GM12878 (cell line): Measurements from ENCODE around the gene TMEM30A. TPM values are rescaled to one million over a fixed set of nuclear protein-coding genes. Genes with fewer than 3 reads are reported as not detected.

Experiments
- ATAC-seq: fragments of 200-7000 bp; cut with Tn5 transposase; 3 replicates; pipeline ENCODE4 v1.9.1; 2020; ENCODE audit warnings: mild to moderate bottlenecking, moderate library complexity
- BruUV-seq: library from RNA; stranded (reverse); fragments of 400-500 nt; replicated peaks from 2 replicates; lab custom pipeline; 2021; lab: Mats Ljungman, UMichigan
- CTCF ChIA-PET: fragments of 300-600 bp; sonication (Branson Sonifier 250); formaldehyde crosslinking; extraction: SDS; loops from one replicate; lab custom pipeline; 2021; ENCODE audit warnings: inconsistent platforms; lab: Yijun Ruan, JAX
- POLR2A ChIA-PET: fragments of 350-600 bp; formaldehyde crosslinking; extraction: SDS; loops from one replicate; lab custom pipeline; 2021; ENCODE audit warnings: inconsistent platforms; lab: Charles Lee
- RAD21 ChIA-PET: fragments of 300-600 bp; sonication (Branson Sonifier 250); formaldehyde crosslinking; loops from one replicate; lab custom pipeline; 2023; ENCODE audit warnings: antibody characterized with exemption; ENCODE audit not compliant: unreplicated experiment; lab: Charles Lee
- SMC1A ChIA-PET: fragments of 300-600 bp; sonication (Branson Sonifier 250); formaldehyde crosslinking; loops from one replicate; lab custom pipeline; 2023; ENCODE audit not compliant: unreplicated experiment, uncharacterized antibody; lab: Charles Lee
- DNase-seq: peaks from one replicate; pipeline ENCODE4 v3.0.0-alpha.2; 2011; ENCODE audit warnings: low read depth, low spot score
- FAIRE-seq: peaks from 3 replicates; lab custom pipeline; 2011; peaks lifted over from hg19 to GRCh38; lab: Jason Lieb, UNC
- H2AFZ ChIP-seq: 2 replicates; pipeline ENCODE4 v1.6.0; 2011; ENCODE audit warnings: low read depth, low read length, control low read depth; ENCODE audit not compliant: control insufficient read depth
- H3K27ac ChIP-seq: 2 replicates; pipeline ENCODE4 v1.5.1; 2011; ENCODE audit warnings: control low read depth; ENCODE audit not compliant: control insufficient read depth, insufficient read depth
- H3K27me3 ChIP-seq, 2 experiments: replicated peaks in 1 of 2; 2 replicates each; pipeline versions ENCODE4 v1.6.0 to v1.6.1; 2011; ENCODE audit warnings: low read length in 1 of 2; ENCODE audit not compliant: control insufficient read depth in 2 of 2, insufficient read depth in 2 of 2
- H3K36me3 ChIP-seq, 2 experiments: 2 replicates each; pipeline ENCODE4 v1.5.1; 2011; ENCODE audit warnings: low read length in 1 of 2; ENCODE audit not compliant: control insufficient read depth in 2 of 2, insufficient read depth in 2 of 2
- H3K4me1 ChIP-seq: 2 replicates; pipeline ENCODE4 v1.6.1; 2011; ENCODE audit warnings: mild to moderate bottlenecking, low read length, moderate library complexity, mixed read lengths; ENCODE audit not compliant: control insufficient read depth, insufficient read depth
- H3K4me2 ChIP-seq: 2 replicates; pipeline ENCODE4 v1.6.0; 2011; ENCODE audit warnings: control low read depth; ENCODE audit not compliant: control insufficient read depth, insufficient read depth
- H3K4me3 ChIP-seq: fragments of 200-600 bp; sonication (generic); 2 replicates; pipeline ENCODE4 v1.5.1; 2016
- H3K79me2 ChIP-seq: 2 replicates; pipeline ENCODE4 v1.6.0; 2011; ENCODE audit warnings: low read length; ENCODE audit not compliant: control insufficient read depth, insufficient read depth
- H3K9ac ChIP-seq: 2 replicates; pipeline ENCODE4 v1.8.0; 2011; ENCODE audit warnings: low read length, control low read depth, mixed read lengths; ENCODE audit not compliant: control insufficient read depth, insufficient read depth
- H3K9me3 ChIP-seq: replicated peaks from 3 replicates; pipeline ENCODE4 v1.5.1; 2011; ENCODE audit warnings: mild to moderate bottlenecking, low read length; ENCODE audit not compliant: control insufficient read depth, insufficient read depth
- H4K20me1 ChIP-seq: 2 replicates; pipeline ENCODE4 v1.6.0; 2011; ENCODE audit not compliant: control insufficient read depth, insufficient read depth
- CREB1 ChIP-seq: IDR thresholded peaks from 2 replicates; pipeline ENCODE4 v1.6.1; 2012; ENCODE audit warnings: low read depth, mild to moderate bottlenecking, inconsistent platforms
- EGR1 ChIP-seq, 2 experiments: IDR thresholded peaks; 1 replicate in 1 of 2; 2 replicates in 1 of 2; pipeline ENCODE4 v1.6.1; 2011 to 2012; ENCODE audit warnings: low read depth in 2 of 2, low read length in 2 of 2, borderline replicate concordance in 1 of 2, mild to moderate bottlenecking in 1 of 2, moderate library complexity in 1 of 2
- GABPA ChIP-seq: IDR thresholded peaks from 2 replicates; pipeline ENCODE4 v1.6.1; 2014; ENCODE audit warnings: antibody characterized with exemption, low read depth, mild to moderate bottlenecking, inconsistent platforms
- HDAC2 ChIP-seq: fragments of 200-600 bp; sonication (generic); IDR thresholded peaks from 2 replicates; pipeline ENCODE4 v1.6.1; 2017
- NFYA ChIP-seq: IDR thresholded peaks from 2 replicates; pipeline ENCODE4 v1.6.1; 2011; ENCODE audit warnings: low read depth, mild to moderate bottlenecking, low read length, improper control_type of control experiment, borderline replicate concordance
- SREBF2 ChIP-seq: IDR thresholded peaks from 2 replicates; pipeline ENCODE4 v1.6.1; 2012; ENCODE audit warnings: mild to moderate bottlenecking, low read length
- SRF ChIP-seq, 2 experiments: IDR thresholded peaks; 2 replicates each; pipeline ENCODE4 v1.6.1; 2011; ENCODE audit warnings: low read depth in 2 of 2, low read length in 2 of 2, mild to moderate bottlenecking in 1 of 2, moderate library complexity in 1 of 2
- TCF12 ChIP-seq: IDR thresholded peaks from 2 replicates; pipeline ENCODE4 v1.6.1; 2011; ENCODE audit warnings: low read depth, mild to moderate bottlenecking, low read length
- ZNF217 ChIP-seq: fragments of 450-650 bp; IDR thresholded peaks from 2 replicates; pipeline ENCODE4 v1.6.1; 2017; ENCODE audit warnings: antibody characterized with exemption, mild to moderate bottlenecking
- ZZZ3 ChIP-seq: IDR thresholded peaks from 2 replicates; pipeline ENCODE4 v1.6.1; 2011; ENCODE audit warnings: low read depth; ENCODE audit not compliant: control insufficient read depth, insufficient read length
- WGBS: methylation state at CpG from one replicate; pipeline ENCODE4 v1.1.6; 2016; ENCODE audit warnings: low lambda C conversion rate; ENCODE audit not compliant: insufficient replicate concordance, insufficient coverage; ENCODE audit errors: missing lambda C conversion rate; 5-methylcytosine and 5-hydroxymethylcytosine counted together
- in situ Hi-C: fragments of 300-500 bp; cut with MboI; formaldehyde crosslinking; loops from 9 replicates; pipeline ENCODE4 v1.14.3; 2018; ENCODE audit warnings: mixed read lengths
- intact Hi-C: fragments of 100-400 bp; cut with micrococcal nuclease; formaldehyde crosslinking; loops from one replicate; pipeline ENCODE4 v1.14.2; 2022; ENCODE audit not compliant: unreplicated experiment
- polyA plus RNA-seq, 11 experiments: library from polyadenylated mRNA; depleted of rRNA in 4 of 11; unstranded in 6 of 11; stranded (reverse) in 5 of 11; fragments of >200 nt; fragmentation: Nextera tagmentation in 4 of 11; fragmentation: Illumina TruSeq in 1 of 11; extraction: Ambion mirVana in 4 of 11; extraction: Trizol in 1 of 11; gene quantifications; 1 replicate in 1 of 11; 2 replicates in 10 of 11; pipeline versions ENCODE4 v1.2.1 to v1.2.3, GENCODE V29; 2011 to 2016; ENCODE audit warnings: inconsistent platforms in 2 of 11, missing spikeins in 2 of 11, low read depth in 1 of 11
- total RNA-seq, 4 experiments: library from RNA; depleted of rRNA in 3 of 4; stranded (reverse); fragments of >200 nt in 3 of 4; fragmentation: Illumina TruSeq in 1 of 4; extraction: Trizol in 1 of 4; gene quantifications; 2 replicates each; pipeline versions ENCODE4 v1.2.1 to v1.2.3, GENCODE V29; 2013 to 2021
- TF ChIP-seq, protein P1 (sequence below): IDR thresholded peaks from 2 replicates; pipeline ENCODE4 v1.6.1; 2011; ENCODE audit warnings: mild to moderate bottlenecking, low read depth, low read length, moderate library complexity; ENCODE audit not compliant: insufficient replicate concordance
- TF ChIP-seq, protein P2 (sequence below): IDR thresholded peaks from 2 replicates; pipeline ENCODE4 v1.6.1; 2012; ENCODE audit warnings: low read depth, low read length, improper control_type of control experiment
- TF ChIP-seq, protein P3 (sequence below): fragments of 150-350 bp; IDR thresholded peaks from 2 replicates; pipeline ENCODE4 v1.6.1; 2014; ENCODE audit warnings: mild to moderate bottlenecking, low read depth, low read length
- TF ChIP-seq, protein P4 (sequence below): IDR thresholded peaks from 2 replicates; pipeline ENCODE4 v1.6.1; 2011; ENCODE audit warnings: borderline replicate concordance, low read depth, mild to moderate bottlenecking, moderate library complexity, mixed read lengths, low read length; ENCODE audit not compliant: insufficient read depth; ENCODE audit errors: extremely low read length
- TF ChIP-seq, protein P5 (sequence below): fragments of 450-650 bp; IDR thresholded peaks from 2 replicates; pipeline ENCODE4 v1.6.1; 2017; ENCODE audit warnings: mild to moderate bottlenecking, moderate library complexity

Gene TMEM30A
- total and polyA plus RNA-seq, 10 of the 15 experiments (the other 5 are each of a cell fraction or from before 2014, with no cell fraction given): 11.9 to 61.6 (median 43.2) TPM

DNA sequence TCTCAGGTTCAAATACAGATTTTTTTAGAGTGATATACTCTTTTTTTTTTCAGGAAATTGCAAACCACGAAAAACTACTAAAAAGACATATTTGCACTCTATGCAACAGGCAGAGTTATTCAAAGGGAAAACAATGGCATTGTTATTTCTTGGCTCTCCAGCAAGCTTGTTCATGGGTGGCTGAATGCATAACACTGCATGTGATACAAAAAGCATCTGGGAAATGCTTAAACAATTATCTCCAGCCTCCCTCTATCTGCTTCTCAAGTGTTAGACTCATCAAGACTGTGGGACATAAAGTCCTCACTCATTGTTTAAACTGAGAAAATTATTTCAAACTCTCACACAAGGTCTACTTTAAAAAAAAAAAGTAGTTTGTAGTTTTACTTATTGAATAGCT lies 71.5 kb downstream of the TMEM30A start:
- Histone ChIP-seq H3K79me2 (no peaks in the 10 kb centered on the region), H3K4me3 (no peak overlapping the region), H3K4me2 (no peak overlapping the region), H2AFZ (no peak overlapping the region), H3K9me3 (no peaks in the 10 kb centered on the region), H3K4me1 (no peaks in the 10 kb centered on the region), H3K36me3 (no peaks in the 10 kb centered on the region), H3K27me3 (peaks cover 0 to 4% of the 10 kb centered on the region in 2 experiments; a peak in 3 of 4 replicates), H4K20me1 (no peaks in the 10 kb centered on the region), H3K27ac (no peak overlapping the region), H3K9ac (no peak overlapping the region)
- DNase-seq (no peak), FAIRE-seq (no peak), ATAC-seq (no peak)
- BruUV-seq: no TSS peak
- intact Hi-C loops: loop anchor here (5.0 kb wide), 1 partner anchor 314 kb away; no protein-coding TSS in a partner anchor
- POLR2A ChIA-PET: no interaction called here
- SMC1A ChIA-PET: interaction anchor here (0.6 to 1.0 kb wide), 4 partner anchors 14 to 189 kb away, joined by 3 to 8 read pairs (median 3); partner anchors contain the start of gene COX7A2
- in situ Hi-C loops: loop anchor here (5.0 to 10.0 kb wide), 4 partner anchors 1228 to 1538 kb away; no protein-coding TSS in a partner anchor
- RAD21 ChIA-PET: no interaction called here
- CTCF ChIA-PET: interaction anchor here (0.6 to 1.2 kb wide), 6 partner anchors 9 to 1357 kb away, joined by 3 read pairs; no protein-coding TSS in a partner anchor
- WGBS: 0% methylated on average over 1 of the region's 1 CpG
- TF ChIP-seq, protein P1, sequence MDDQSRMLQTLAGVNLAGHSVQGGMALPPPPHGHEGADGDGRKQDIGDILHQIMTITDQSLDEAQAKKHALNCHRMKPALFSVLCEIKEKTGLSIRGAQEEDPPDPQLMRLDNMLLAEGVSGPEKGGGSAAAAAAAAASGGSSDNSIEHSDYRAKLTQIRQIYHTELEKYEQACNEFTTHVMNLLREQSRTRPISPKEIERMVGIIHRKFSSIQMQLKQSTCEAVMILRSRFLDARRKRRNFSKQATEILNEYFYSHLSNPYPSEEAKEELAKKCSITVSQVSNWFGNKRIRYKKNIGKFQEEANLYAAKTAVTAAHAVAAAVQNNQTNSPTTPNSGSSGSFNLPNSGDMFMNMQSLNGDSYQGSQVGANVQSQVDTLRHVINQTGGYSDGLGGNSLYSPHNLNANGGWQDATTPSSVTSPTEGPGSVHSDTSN: no peak
- TF ChIP-seq, protein P2, sequence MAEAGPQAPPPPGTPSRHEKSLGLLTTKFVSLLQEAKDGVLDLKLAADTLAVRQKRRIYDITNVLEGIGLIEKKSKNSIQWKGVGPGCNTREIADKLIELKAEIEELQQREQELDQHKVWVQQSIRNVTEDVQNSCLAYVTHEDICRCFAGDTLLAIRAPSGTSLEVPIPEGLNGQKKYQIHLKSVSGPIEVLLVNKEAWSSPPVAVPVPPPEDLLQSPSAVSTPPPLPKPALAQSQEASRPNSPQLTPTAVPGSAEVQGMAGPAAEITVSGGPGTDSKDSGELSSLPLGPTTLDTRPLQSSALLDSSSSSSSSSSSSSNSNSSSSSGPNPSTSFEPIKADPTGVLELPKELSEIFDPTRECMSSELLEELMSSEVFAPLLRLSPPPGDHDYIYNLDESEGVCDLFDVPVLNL: no peak
- TF ChIP-seq ZNF217: no peak
- TF ChIP-seq NFYA: no peak
- no peak for TF ChIP-seq CREB1
- TF ChIP-seq TCF12: no peak
- TF ChIP-seq, protein P3, sequence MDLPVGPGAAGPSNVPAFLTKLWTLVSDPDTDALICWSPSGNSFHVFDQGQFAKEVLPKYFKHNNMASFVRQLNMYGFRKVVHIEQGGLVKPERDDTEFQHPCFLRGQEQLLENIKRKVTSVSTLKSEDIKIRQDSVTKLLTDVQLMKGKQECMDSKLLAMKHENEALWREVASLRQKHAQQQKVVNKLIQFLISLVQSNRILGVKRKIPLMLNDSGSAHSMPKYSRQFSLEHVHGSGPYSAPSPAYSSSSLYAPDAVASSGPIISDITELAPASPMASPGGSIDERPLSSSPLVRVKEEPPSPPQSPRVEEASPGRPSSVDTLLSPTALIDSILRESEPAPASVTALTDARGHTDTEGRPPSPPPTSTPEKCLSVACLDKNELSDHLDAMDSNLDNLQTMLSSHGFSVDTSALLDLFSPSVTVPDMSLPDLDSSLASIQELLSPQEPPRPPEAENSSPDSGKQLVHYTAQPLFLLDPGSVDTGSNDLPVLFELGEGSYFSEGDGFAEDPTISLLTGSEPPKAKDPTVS: no peak
- no peak for TF ChIP-seq GABPA
- no peak for TF ChIP-seq SRF (IDR thresholded peaks at IDR 0.05; ENCODE audit: low read depth in 2 of 2, low read length in 2 of 2)
- no peak for TF ChIP-seq EGR1 (IDR thresholded peaks at IDR 0.05; ENCODE audit: borderline replicate concordance in 1 of 2, low read depth in 2 of 2, low read length in 2 of 2)
- TF ChIP-seq HDAC2: no peak
- TF ChIP-seq, protein P4, sequence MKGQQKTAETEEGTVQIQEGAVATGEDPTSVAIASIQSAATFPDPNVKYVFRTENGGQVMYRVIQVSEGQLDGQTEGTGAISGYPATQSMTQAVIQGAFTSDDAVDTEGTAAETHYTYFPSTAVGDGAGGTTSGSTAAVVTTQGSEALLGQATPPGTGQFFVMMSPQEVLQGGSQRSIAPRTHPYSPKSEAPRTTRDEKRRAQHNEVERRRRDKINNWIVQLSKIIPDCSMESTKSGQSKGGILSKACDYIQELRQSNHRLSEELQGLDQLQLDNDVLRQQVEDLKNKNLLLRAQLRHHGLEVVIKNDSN: no peak
- TF ChIP-seq, protein P5, sequence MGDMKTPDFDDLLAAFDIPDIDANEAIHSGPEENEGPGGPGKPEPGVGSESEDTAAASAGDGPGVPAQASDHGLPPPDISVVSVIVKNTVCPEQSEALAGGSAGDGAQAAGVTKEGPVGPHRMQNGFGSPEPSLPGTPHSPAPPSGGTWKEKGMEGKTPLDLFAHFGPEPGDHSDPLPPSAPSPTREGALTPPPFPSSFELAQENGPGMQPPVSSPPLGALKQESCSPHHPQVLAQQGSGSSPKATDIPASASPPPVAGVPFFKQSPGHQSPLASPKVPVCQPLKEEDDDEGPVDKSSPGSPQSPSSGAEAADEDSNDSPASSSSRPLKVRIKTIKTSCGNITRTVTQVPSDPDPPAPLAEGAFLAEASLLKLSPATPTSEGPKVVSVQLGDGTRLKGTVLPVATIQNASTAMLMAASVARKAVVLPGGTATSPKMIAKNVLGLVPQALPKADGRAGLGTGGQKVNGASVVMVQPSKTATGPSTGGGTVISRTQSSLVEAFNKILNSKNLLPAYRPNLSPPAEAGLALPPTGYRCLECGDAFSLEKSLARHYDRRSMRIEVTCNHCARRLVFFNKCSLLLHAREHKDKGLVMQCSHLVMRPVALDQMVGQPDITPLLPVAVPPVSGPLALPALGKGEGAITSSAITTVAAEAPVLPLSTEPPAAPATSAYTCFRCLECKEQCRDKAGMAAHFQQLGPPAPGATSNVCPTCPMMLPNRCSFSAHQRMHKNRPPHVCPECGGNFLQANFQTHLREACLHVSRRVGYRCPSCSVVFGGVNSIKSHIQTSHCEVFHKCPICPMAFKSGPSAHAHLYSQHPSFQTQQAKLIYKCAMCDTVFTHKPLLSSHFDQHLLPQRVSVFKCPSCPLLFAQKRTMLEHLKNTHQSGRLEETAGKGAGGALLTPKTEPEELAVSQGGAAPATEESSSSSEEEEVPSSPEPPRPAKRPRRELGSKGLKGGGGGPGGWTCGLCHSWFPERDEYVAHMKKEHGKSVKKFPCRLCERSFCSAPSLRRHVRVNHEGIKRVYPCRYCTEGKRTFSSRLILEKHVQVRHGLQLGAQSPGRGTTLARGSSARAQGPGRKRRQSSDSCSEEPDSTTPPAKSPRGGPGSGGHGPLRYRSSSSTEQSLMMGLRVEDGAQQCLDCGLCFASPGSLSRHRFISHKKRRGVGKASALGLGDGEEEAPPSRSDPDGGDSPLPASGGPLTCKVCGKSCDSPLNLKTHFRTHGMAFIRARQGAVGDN: no peak
- TF ChIP-seq ZZZ3: no peak
- TF ChIP-seq SREBF2: no peak
